Aorta (tissue), 5 donors: ENCODE data around the gene GPR107. TPM values are rescaled to one million over a fixed set of nuclear protein-coding genes. Genes with fewer than 3 reads are reported as not detected.

ENCODE experiments used
- ATAC-seq: fragments of 200-7000 bp; cut with Tn5 transposase; one replicate; pipeline ENCODE4 v1.9.1; 2022; ENCODE audit warnings: moderate library complexity; ENCODE audit not compliant: low FRiP score
- DNase-seq, 2 donors: peaks; one replicate each; pipeline ENCODE4 v3.0.0-alpha.2; 2020
- H3K27ac ChIP-seq, 2 donors: one replicate each; pipeline ENCODE4 v1.5.1; 2013; ENCODE audit warnings: low read length in 2 of 2, mild to moderate bottlenecking in 2 of 2, moderate library complexity in 2 of 2, control low read depth in 1 of 2, inconsistent platforms in 1 of 2, low read depth in 1 of 2
- H3K27me3 ChIP-seq, 2 donors: one replicate each; pipeline ENCODE4 v1.6.1; 2013; ENCODE audit warnings: control low read depth in 1 of 2, low read length in 1 of 2, mild to moderate bottlenecking in 1 of 2, moderate library complexity in 1 of 2; ENCODE audit not compliant: insufficient read depth in 2 of 2, control insufficient read depth in 1 of 2
- H3K36me3 ChIP-seq, 2 donors: one replicate each; pipeline ENCODE4 v1.6.1; 2013; ENCODE audit warnings: control low read depth in 1 of 2, low read length in 1 of 2, mild to moderate bottlenecking in 1 of 2; ENCODE audit not compliant: insufficient read depth in 2 of 2, control insufficient read depth in 1 of 2
- H3K4me1 ChIP-seq, 2 donors: one replicate each; pipeline ENCODE4 v1.6.1; 2013; ENCODE audit warnings: low read length in 2 of 2, control low read depth in 1 of 2, mild to moderate bottlenecking in 1 of 2, moderate library complexity in 1 of 2; ENCODE audit not compliant: insufficient read depth in 2 of 2, control insufficient read depth in 1 of 2
- H3K4me3 ChIP-seq, 2 donors: one replicate each; pipeline ENCODE4 v1.5.1; 2013; ENCODE audit warnings: low read length in 2 of 2, control low read depth in 1 of 2, mild to moderate bottlenecking in 1 of 2
- H3K9me3 ChIP-seq: one replicate; pipeline ENCODE4 v1.6.1; 2013; ENCODE audit warnings: mild to moderate bottlenecking, low read length; ENCODE audit not compliant: control insufficient read depth
- WGBS, 2 donors: extraction: QIAGEN DNeasy Blood & Tissue Kit; methylation state at CpG; one replicate each; pipeline ENCODE4 v1.1.7; 2013; 5-methylcytosine and 5-hydroxymethylcytosine counted together
- intact Hi-C, 2 donors: fragments of 100-400 bp; cut with DNase I; formaldehyde crosslinking; loops; one replicate each; pipeline versions ENCODE4 v1.14.2 to v1.15.0; 2022
- polyA plus RNA-seq, 2 donors: library from polyadenylated mRNA; stranded (reverse); fragments of 200-250 nt; gene quantifications; one replicate each; pipeline ENCODE4 v1.2.3, GENCODE V29; 2013
- total RNA-seq, 2 donors: library from RNA; stranded (reverse); fragmentation: NEBNext Ultra II Directional; extraction: Animal tissue kit (Norgen Biotek cat#: 25700); gene quantifications; one replicate each; pipeline ENCODE4 v1.2.1, GENCODE V29; 2021
- donor health status: healthy with polysubstance abuse.
- donor health status: Bipolar disorder and iron deficiency.
- donor health status: DM: no; HTN: no; CAD: no.
- donor health status: DM: no; HTN: no; CAD: no.
- donor health status: DM: yes; HTN: yes; CAD: no.

The GPR107 gene
- total and polyA plus RNA-seq, 4 donors = 7.4 to 48.2 (median 35.1) TPM

GRCh38 chr9:130145658-130146057 lies 92.0 kb downstream of the GPR107 start:
- H3K9me3 ChIP-seq = no peaks in the 10 kb centered on the region
- no peak overlapping the region for H3K27ac ChIP-seq
- H3K27me3 ChIP-seq = no peaks in the 10 kb centered on the region
- H3K36me3 ChIP-seq = no peaks in the 10 kb centered on the region
- ATAC-seq (no peak), DNase-seq (no peak)
- 74 to 78% methylated on average over 1 of the region's 1 CpG for WGBS, 2 donors
- no peaks in the 10 kb centered on the region for H3K4me1 ChIP-seq
- intact Hi-C loops = no loop called here
- no peak overlapping the region for H3K4me3 ChIP-seq

- WGBS, 2 donors = 42 to 59% methylated on average over 5 of the region's 5 CpGs
- no peak for ATAC-seq
- no peaks in the 10 kb centered on the region for H3K9me3 ChIP-seq
- H3K27ac ChIP-seq = no peak overlapping the region
- H3K4me3 ChIP-seq = no peak overlapping the region
- H3K36me3 ChIP-seq = no peaks in the 10 kb centered on the region
- H3K27me3 ChIP-seq = no peaks in the 10 kb centered on the region
- no peak for DNase-seq
- no peaks in the 10 kb centered on the region for H3K4me1 ChIP-seq
- intact Hi-C loops = no loop called here
Observed at GRCh38 chr9:130147198-130147597, 93.5 kb downstream of the GPR107 start.

- Histone ChIP-seq H3K27ac (no peak overlapping the region), H3K9me3 (no peaks in the 10 kb centered on the region), H3K36me3 (no peaks in the 10 kb centered on the region), H3K4me1 (no peaks in the 10 kb centered on the region), H3K27me3 (no peaks in the 10 kb centered on the region), H3K4me3 (no peak overlapping the region)
- no peak for DNase-seq
- no peak for ATAC-seq
- intact Hi-C loops = no loop called here
- 94 to 99% methylated on average over 3 of the region's 3 CpGs for WGBS, 2 donors
Observed at GRCh38 chr9:130147910-130148309, 94.2 kb downstream of the GPR107 start.

GRCh38 chr9:130149031-130149430 lies 95.3 kb downstream of the GPR107 start:
- H3K9me3 ChIP-seq = no peaks in the 10 kb centered on the region
- H3K4me3 ChIP-seq = no peak overlapping the region
- no peaks in the 10 kb centered on the region for H3K4me1 ChIP-seq
- 90 to 92% methylated on average over 5 of the region's 5 CpGs for WGBS, 2 donors
- H3K27ac ChIP-seq = no peak overlapping the region
- DNase-seq (no peak), ATAC-seq (no peak)
- intact Hi-C loops = no loop called here
- H3K27me3 ChIP-seq = no peaks in the 10 kb centered on the region
- H3K36me3 ChIP-seq = no peaks in the 10 kb centered on the region

GRCh38 chr9:130149654-130150286 lies 96.1 kb downstream of the GPR107 start:
- H3K27ac ChIP-seq = no peak overlapping the region
- 86 to 92% methylated on average over 5 of the region's 5 CpGs for WGBS, 2 donors
- ATAC-seq (no peak), DNase-seq (no peak)
- intact Hi-C loops = loop anchor here in 1 of 2 donors (5.0 kb wide), 1 partner anchor 32 kb away; no protein-coding TSS in a partner anchor
- no peaks in the 10 kb centered on the region for H3K27me3 ChIP-seq
- no peak overlapping the region for H3K4me3 ChIP-seq
- H3K4me1 ChIP-seq = no peaks in the 10 kb centered on the region
- no peaks in the 10 kb centered on the region for H3K36me3 ChIP-seq
- H3K9me3 ChIP-seq = no peaks in the 10 kb centered on the region

- H3K27me3 ChIP-seq = no peaks in the 10 kb centered on the region
- WGBS, 2 donors = 79 to 81% methylated on average over 14 of the region's 14 CpGs
- no peaks in the 10 kb centered on the region for H3K4me1 ChIP-seq
- DNase-seq (no peak), ATAC-seq (no peak)
- H3K27ac ChIP-seq = no peak overlapping the region
- intact Hi-C loops = loop anchor here in 1 of 2 donors (5.0 kb wide), 1 partner anchor 34 kb away; no protein-coding TSS in a partner anchor
- H3K4me3 ChIP-seq = no peak overlapping the region
- no peaks in the 10 kb centered on the region for H3K9me3 ChIP-seq
- H3K36me3 ChIP-seq = no peaks in the 10 kb centered on the region
Observed at GRCh38 chr9:130150779-130151382, 97.2 kb downstream of the GPR107 start.

GRCh38 chr9:130154816-130155215 lies 101.1 kb downstream of the GPR107 start:
- intact Hi-C loops = loop anchor here (5.0 kb wide), 2 partner anchors 38 to 82 kb away; no protein-coding TSS in a partner anchor
- 95 to 97% methylated on average over 3 of the region's 3 CpGs for WGBS, 2 donors

GRCh38 chr9:130155647-130156046 lies 101.9 kb downstream of the GPR107 start:
- Histone ChIP-seq H3K9me3 (no peaks in the 10 kb centered on the region), H3K27ac (no peak overlapping the region), H3K36me3 (no peaks in the 10 kb centered on the region), H3K4me3 (no peak overlapping the region), H3K4me1 (no peaks in the 10 kb centered on the region), H3K27me3 (no peaks in the 10 kb centered on the region)
- intact Hi-C loops = loop anchor here (2.0 to 5.0 kb wide), 3 partner anchors 38 to 82 kb away; no protein-coding TSS in a partner anchor
- ATAC-seq (no peak), DNase-seq (no peak)
- WGBS, 2 donors = 89 to 98% methylated on average over 12 of the region's 12 CpGs

More at GRCh38 chr9:130154816-130155215, 101.1 kb downstream of the GPR107 start:
- ATAC-seq = no peak
- no peak for DNase-seq
- Histone ChIP-seq H3K4me1 (no peaks in the 10 kb centered on the region), H3K9me3 (no peaks in the 10 kb centered on the region), H3K36me3 (no peaks in the 10 kb centered on the region), H3K27ac (no peak overlapping the region), H3K4me3 (no peak overlapping the region), H3K27me3 (no peaks in the 10 kb centered on the region)

- 13 to 15% methylated on average over 6 of the region's 6 CpGs for WGBS, 2 donors
- peak; percentile 72 for ATAC-seq
- intact Hi-C loops = loop anchor here (2.0 to 5.0 kb wide), 3 partner anchors 39 to 81 kb away; no protein-coding TSS in a partner anchor
Observed at GRCh38 chr9:130156672-130157071, 103.0 kb downstream of the GPR107 start.

More at GRCh38 chr9:130156672-130157071, 103.0 kb downstream of the GPR107 start:
- Histone ChIP-seq H3K27ac (no peak overlapping the region), H3K4me1 (no peaks in the 10 kb centered on the region), H3K4me3 (no peak overlapping the region), H3K27me3 (no peaks in the 10 kb centered on the region), H3K9me3 (no peaks in the 10 kb centered on the region), H3K36me3 (no peaks in the 10 kb centered on the region)
- DNase-seq = peak; percentile 79 to 90
